GM18519 (cell line): Measurements from ENCODE around the gene TRIM59.

Source experiments
- ATAC-seq: cut with Tn5 transposase; IDR thresholded peaks from one replicate; pipeline ENCODE4 v1.9.1; 2021; ENCODE audit warnings: mild to moderate bottlenecking, moderate library complexity; ENCODE audit not compliant: unreplicated experiment, low FRiP score

The TRIM59 gene

GRCh38 chr3:160449636-160450598 lies at the start of gene TRIM59:
TSS of gene TRIM59 (minus strand) at chr3:160449786. CDS start at chr3:160439183, 10,603 bp downstream.
- peak; percentile 92 for ATAC-seq

GRCh38 chr3:160498202-160498601 lies 48.6 kb upstream of the TRIM59 start:
- no peak for ATAC-seq

- ATAC-seq, result no peak
These were observed 40.6 kb upstream of the TRIM59 start for GRCh38 chr3:160490166-160490565.

- no peak for ATAC-seq
These were observed 36.9 kb upstream of the TRIM59 start for GRCh38 chr3:160486459-160486869.

GRCh38 chr3:160482796-160483195 lies 33.2 kb upstream of the TRIM59 start:
- no peak for ATAC-seq

- no peak for ATAC-seq
These were observed 32.3 kb upstream of the TRIM59 start for GRCh38 chr3:160481856-160482255.

GRCh38 chr3:160480931-160481330 lies 31.3 kb upstream of the TRIM59 start:
- no peak for ATAC-seq

GRCh38 chr3:160479376-160479775 lies 29.8 kb upstream of the TRIM59 start:
- ATAC-seq, result no peak

GRCh38 chr3:160478338-160478737 lies 28.8 kb upstream of the TRIM59 start:
- ATAC-seq, result no peak

- ATAC-seq, result no peak
These were observed 28.2 kb upstream of the TRIM59 start for GRCh38 chr3:160477750-160478149.

- no peak for ATAC-seq
These were observed 26.3 kb upstream of the TRIM59 start for GRCh38 chr3:160475884-160476283.

- no peak for ATAC-seq
These were observed 25.6 kb upstream of the TRIM59 start for GRCh38 chr3:160475153-160475552.

GRCh38 chr3:160474416-160474838 lies 24.8 kb upstream of the TRIM59 start:
- ATAC-seq, result no peak

GRCh38 chr3:160473978-160474377 lies 24.4 kb upstream of the TRIM59 start:
- no peak for ATAC-seq

- ATAC-seq, result no peak
These were observed 23.6 kb upstream of the TRIM59 start for GRCh38 chr3:160473221-160473620.

GRCh38 chr3:160472344-160472743 lies 22.8 kb upstream of the TRIM59 start:
- no peak for ATAC-seq

GRCh38 chr3:160471892-160472291 lies 22.3 kb upstream of the TRIM59 start:
- no peak for ATAC-seq

GRCh38 chr3:160470181-160470580 lies 20.6 kb upstream of the TRIM59 start:
- ATAC-seq, result no peak

- no peak for ATAC-seq
These were observed 15.4 kb upstream of the TRIM59 start for GRCh38 chr3:160464971-160465370.

- no peak for ATAC-seq
These were observed 14.7 kb upstream of the TRIM59 start for GRCh38 chr3:160464321-160464720.

GRCh38 chr3:160460033-160460432 lies 10.4 kb upstream of the TRIM59 start:
- no peak for ATAC-seq

- no peak for ATAC-seq
These were observed 9.9 kb upstream of the TRIM59 start for GRCh38 chr3:160459450-160459970.
